IPS DF 4.7 (cell line): Measurements from ENCODE around the gene TNFRSF1B.

Source experiments
- DNase-seq: peaks from one replicate; pipeline ENCODE4 v3.0.0-alpha.2; 2013; ENCODE audit warnings: low spot score; ENCODE audit errors: extremely low read depth

The TNFRSF1B gene

GRCh38 chr1:12166834-12167492, at the start of gene TNFRSF1B:
Gene TNFRSF1B, plus strand, starts transcription at chr1:12166991. Its CDS starts 101 bp downstream, at chr1:12167092.
- DNase-seq: no peak

DNA sequence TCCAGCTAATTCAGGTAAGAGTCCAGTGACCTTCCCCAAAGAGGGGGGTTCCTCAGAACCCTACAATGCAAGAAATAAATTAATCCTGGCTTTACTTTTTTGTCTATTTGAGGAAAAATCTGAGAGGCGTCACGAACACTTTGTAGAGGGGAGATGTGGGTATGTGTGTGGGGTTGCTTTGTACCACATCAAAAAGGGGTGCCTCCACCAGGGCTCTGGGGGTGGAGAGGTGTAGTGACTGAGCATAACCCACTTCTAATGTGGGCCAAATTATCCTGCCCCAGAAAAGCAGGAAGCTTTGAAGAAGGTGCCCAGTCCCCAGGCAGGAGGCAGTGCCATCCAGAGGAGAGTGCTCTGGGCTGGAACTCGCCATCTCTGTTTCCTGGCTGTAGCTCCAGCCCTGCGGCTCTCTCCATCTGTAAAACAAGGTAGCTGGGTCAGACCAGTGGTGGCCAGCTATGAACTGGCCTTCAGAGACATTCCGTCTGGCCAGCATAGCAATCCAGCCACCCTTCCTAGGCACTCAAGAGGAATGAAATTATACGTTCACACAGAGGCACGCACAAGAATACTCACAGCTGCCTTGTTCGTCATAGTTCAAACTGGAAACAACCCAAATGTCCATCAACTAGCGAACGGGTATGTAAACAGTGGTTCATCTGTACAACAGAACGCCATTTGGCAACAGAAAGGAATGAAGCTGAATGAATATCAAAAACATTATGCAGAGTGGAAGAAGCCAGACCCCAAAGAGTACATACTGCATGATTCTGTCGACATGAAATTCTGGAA, 45.4 kb upstream of the TNFRSF1B start:
- DNase-seq: no peak

DNA sequence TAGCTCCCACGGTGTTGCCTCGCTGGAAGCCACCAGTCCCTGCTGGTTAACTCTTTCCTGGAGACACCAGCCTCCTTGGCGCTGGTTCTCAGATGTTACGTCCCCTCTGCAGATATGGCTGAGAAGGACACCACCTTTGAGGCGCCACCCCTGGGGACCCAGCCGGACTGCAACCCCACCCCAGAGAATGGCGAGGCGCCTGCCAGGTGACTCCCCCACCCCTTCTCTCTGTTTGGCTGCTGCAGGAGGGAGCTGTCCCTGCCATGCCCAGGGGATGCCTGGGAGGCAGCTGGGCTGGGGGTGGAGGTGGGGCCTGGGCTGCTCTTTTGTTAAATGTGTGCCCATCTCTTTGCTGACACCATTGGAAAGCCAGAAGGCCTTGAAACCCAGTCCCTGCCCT, 43.6 kb upstream of the TNFRSF1B start:
- no peak for DNase-seq

DNA sequence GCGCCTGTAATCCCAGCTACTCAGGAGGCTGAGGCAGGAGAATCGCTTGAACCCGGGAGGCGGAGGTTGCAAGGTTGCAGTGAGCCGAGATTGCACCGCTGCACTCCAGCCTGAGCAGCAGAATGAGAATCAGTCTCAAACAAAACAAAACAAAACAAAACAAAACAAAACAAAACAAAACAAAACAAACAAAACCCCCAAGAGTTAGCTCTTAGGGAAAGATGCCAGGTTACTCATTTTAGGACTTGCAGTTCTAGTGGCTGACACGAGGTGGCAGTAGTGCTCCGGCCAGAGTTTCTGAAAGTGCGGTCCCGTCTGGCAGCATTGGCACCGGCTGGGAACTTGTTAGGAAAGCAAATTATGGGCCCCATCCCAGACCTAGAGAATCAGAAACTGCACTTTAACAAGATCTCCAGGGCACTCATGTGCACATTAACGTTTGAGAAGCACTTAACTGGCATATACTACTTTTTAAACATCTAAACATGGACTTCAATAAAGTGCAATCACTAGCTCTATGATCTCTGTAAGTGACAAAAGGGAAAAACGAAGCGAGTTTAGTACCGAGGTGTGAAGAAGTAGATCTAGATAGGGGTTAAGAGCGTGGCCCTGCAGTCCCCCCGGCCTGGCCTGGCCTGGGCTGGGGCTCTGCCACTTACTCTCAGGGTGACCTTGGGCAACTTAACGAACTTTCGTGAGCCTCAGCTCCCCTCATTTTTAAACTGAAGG, 41.9 kb upstream of the TNFRSF1B start:
- no peak for DNase-seq

DNA sequence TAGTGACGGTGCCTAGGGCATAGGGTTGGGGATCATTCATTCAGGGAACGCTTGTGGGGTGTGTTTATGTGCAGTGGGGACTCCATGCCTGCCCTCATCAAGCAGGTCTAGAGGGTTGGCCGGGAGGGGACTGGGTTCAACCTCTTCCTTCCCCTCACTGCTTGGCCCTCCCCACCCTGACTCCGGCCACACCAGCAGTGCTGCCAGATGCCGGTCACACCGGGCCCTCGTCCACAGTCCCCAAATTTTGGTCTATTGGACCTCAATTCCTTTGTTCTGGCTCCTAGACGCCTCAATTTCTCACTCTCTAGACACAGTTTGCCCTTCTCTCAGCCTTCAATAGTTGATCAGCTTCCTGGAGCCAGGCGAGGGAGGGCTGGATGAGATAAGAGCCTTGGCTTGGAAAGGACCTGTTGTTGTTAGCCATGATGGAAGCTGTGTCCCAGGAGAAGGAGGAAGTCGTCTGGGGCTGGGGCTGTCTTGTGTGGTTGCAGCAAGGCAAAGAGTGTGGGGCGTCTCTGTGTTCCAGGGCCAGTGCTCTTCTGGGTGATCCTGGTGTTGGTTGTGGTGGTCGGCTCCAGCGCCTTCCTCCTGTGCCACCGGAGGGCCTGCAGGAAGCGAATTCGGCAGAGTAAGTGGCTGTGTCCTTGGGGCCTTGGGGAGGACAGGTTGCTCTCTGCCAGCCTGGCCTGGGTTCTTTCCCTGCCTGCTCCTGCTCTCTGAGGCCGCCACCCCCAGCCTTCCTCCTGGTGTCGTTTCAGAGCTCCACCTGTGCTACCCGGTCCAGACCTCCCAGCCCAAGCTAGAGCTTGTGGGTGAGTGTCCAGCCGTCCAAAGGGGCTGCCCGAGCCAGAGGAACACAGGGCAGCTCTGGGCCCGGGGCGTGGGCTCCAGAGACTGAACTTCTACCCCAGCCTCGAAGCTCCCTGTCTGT, 41.1 kb upstream of the TNFRSF1B start:
- DNase-seq: no peak

DNA sequence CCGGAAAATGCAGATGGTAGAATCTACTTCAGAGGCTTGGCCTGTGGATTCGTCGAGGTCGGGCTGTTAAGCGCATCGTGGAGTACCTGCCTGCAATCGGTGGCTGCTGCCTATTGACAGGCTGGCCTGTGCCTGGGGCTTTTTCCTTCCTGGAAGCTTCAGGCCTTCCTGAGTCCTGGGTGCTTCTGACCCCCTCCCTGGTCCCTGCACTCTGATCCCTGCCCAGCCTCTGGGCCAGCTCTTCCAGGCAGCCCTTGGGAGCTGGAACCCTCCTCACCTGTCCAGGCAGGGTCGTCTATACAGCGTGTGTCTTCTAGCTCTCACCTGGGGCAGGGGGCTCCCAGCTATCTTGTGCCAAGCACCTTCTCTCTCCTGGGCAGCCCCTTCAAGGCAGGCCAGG, 40.0 kb upstream of the TNFRSF1B start:
- DNase-seq: no peak

DNA sequence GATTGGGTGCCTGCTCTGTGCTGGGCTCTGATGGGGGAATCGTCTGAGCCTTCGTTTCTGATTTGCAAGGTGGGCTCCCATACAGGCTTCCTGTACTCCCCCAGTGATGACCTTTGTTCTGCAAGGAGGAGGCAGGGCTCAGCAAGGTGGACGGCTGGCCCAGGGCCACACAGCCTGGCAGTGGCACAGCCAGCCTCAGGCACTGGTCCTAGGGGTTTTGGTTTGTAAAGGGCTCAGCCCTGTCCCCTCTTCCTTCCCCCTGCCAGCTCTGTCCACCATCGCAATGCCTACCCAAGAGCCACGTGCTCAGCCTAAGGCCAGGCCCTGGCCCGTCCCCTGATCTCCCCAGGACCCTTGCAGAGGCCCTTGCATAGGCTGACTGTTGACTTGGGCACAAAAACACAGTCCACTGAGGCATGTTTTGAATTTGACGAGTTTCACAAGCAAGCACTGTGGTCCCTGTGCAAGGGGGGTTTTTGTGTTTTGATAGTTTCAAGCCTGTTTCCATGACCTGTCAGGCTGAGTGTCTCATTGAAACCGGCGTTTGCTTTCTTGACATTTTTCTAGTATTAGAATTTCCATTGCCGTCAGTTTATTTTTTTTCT, 39.5 kb upstream of the TNFRSF1B start:
- no peak for DNase-seq

- no peak for DNase-seq
Measured at GRCh38 chr1:12128120-12128519, 38.7 kb upstream of the TNFRSF1B start.

- DNase-seq: no peak
Measured at GRCh38 chr1:12129624-12130023, 37.2 kb upstream of the TNFRSF1B start.

- no peak for DNase-seq
Measured at GRCh38 chr1:12130466-12131130, 36.2 kb upstream of the TNFRSF1B start.

DNA sequence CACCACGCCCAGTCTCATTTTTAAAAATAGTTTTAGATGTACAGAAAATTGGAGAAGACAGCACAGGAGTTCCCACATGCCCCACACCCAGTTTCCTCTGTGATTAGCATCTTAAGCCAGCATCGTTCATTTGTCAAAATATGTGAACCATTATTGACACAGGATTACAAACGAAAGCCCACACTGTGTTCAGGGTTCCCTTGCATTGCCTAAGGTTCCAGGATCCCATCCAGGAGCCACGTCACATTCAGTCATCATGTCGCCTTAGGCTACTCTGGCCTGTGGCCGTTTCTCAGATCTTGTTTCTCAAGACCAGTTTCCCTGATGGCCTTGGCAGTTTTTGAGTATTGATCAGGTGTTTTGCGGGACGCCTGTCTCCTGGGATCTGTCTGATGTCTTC, 34.7 kb upstream of the TNFRSF1B start:
- no peak for DNase-seq

DNA sequence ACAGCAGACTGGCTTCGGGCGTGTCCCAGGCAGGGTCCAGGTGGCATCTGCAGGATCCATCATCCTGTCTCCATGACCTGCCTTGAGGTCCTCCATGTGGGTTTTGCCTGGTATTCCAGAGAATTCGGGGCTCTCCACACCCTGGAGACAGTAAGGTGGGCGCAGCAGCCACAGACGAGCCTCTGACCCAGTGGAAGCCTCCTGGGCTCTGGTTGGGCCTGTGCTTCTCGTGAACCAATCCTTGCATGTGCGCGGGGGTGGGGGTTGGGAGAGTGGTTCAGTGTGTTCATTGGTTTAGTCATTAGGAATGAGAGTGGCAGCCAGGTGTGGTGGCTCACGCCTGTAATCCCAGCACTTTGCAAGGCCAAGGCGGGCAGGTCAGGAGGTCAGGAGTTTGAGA, 32.1 kb upstream of the TNFRSF1B start:
- no peak for DNase-seq

DNA sequence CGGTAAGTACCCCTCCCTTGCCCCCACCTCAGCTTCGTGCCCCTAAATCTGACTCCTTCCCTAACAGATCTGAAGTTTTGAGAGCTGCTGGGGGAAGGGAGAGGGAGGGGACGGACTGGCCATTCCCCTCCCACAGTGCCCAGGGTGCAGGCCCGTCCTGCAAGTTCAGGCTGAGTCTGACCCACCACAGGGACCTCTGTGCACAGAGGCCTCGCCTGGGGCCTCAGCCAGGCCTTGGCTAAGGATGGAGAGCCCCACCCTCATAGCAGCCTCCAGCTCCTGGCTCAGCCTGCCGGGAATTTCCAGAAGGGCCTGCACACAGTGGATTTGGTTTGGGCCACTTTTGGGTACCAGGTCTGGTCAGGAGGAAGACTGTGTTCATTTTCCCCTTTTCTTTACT, 31.2 kb upstream of the TNFRSF1B start:
- DNase-seq: no peak

DNA sequence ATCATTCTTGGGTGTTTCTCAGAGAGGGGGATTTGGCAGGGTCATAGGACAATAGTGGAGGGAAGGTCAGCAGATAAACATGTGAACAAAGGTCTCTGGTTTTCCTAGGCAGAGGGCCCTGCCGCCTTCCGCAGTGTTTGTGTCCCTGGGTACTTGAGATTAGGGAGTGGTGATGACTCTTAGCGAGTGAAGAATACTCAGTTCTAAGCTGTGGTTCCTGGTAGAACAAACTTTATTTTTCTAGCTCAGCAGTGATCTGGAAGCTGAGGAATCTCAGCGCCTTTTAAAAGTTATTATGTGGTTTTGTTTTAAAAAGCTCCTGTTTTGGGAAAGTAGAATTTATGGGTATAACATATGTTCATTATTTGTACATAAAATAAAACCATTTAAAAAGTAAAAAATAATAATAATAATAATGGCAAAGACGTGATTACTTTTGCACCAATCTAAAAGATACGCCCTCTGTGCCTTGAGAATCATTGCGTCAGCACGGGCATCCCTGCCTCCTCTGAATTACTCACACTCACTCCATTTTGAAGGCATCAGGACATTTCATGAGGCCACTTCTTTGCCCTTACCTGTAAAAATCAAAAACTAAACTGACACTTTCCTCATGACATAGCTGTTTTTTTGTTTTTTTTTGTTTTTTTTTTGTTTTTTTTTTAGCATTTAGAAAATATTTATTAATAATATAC, 29.7 kb upstream of the TNFRSF1B start:
- DNase-seq: no peak

DNA sequence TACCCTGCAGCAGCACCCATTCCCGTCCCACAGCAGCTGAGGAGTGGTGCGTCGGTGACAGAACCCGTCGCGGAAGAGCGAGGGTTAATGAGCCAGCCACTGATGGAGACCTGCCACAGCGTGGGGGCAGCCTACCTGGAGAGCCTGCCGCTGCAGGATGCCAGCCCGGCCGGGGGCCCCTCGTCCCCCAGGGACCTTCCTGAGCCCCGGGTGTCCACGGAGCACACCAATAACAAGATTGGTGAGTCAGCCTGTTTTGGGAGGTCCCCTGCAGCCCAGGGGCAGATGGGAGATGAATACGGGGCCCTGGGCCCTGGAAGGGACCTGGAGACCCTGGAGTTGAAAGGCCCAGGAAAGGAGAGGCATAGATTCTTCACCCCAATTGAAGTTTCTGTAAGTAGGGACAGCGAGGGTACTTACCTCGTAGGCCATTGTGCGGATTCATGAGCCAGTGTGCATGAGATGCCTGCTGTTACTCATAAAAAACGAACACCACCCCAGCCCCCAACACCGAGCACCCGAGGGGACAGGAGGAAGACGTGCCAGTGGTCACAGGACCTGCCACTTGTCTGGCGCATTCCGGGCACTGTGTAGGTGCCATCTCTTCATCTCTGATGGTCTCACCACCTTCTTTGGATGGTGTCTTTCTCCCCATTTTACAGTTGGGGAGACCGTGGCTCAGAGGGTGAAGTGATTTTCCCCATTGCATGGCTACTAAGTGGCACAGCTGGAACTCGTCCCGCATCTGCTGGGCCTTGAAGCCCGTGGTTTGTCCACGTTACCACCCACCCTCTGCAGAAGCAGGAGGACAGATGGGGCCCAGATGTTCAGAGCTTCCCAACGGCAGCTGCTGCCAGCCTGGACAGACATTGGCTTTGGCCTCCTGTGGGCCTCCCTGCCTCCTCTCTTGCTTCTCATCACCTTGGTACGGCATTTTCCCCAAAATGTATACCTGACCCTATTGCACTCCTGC, 28.3 kb upstream of the TNFRSF1B start:
- DNase-seq: no peak

DNA sequence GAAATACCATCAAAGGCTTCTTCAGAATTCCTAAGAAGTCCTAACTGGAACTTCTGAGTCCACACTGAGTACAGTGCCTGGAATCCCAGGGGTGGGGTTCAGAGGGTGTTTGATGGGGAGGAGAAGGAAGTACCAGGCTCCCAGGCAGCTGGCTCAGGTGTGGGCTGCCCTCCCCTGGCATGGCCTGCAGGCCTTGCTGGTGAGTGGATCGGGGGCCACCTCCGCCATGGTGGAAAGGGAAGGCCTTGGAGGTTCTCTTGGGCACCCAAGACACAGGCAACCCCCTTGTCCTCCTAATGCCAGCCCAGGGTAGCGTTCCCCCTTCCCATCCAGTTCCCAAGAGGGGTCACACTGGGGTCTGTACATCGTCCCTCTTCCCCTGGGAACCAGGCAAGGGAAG, 26.8 kb upstream of the TNFRSF1B start:
- no peak for DNase-seq

GRCh38 chr1:12140515-12141162, 26.2 kb upstream of the TNFRSF1B start:
- no peak for DNase-seq
